HEK293 (cell line): ENCODE measurements around the gene NEK11.

Source experiments
- CTCF ChIP-seq: fragments of 450-650 bp; formaldehyde crosslinking; IDR thresholded peaks from 2 replicates; pipeline ENCODE4 v1.5.1; 2016; ENCODE audit warnings: missing biosample characterization, missing genetic modification characterization
- EGR2 ChIP-seq: fragments of 450-650 bp; formaldehyde crosslinking; IDR thresholded peaks from 2 replicates; pipeline ENCODE4 v1.5.1; 2016; ENCODE audit warnings: low read depth, missing biosample characterization, missing genetic modification characterization
- GLI4 ChIP-seq: fragments of 450-650 bp; formaldehyde crosslinking; IDR thresholded peaks from 2 replicates; pipeline ENCODE4 v1.5.1; 2016; ENCODE audit warnings: missing biosample characterization, missing genetic modification characterization
- HIC1 ChIP-seq: fragments of 450-650 bp; formaldehyde crosslinking; IDR thresholded peaks from 2 replicates; pipeline ENCODE4 v1.5.1; 2016; ENCODE audit warnings: missing biosample characterization, missing genetic modification characterization
- TCF7L2 ChIP-seq: IDR thresholded peaks from 2 replicates; pipeline ENCODE4 v1.6.1; 2011; ENCODE audit warnings: low read depth, mild to moderate bottlenecking, inconsistent platforms, low read length, moderate library complexity, borderline replicate concordance
- YY1 ChIP-seq: fragments of 450-650 bp; formaldehyde crosslinking; IDR thresholded peaks from 2 replicates; pipeline ENCODE4 v1.5.1; 2018; ENCODE audit warnings: missing biosample characterization, missing genetic modification characterization
- ZNF114 ChIP-seq: fragments of 450-650 bp; formaldehyde crosslinking; IDR thresholded peaks from 2 replicates; pipeline ENCODE4 v1.5.0; 2017; ENCODE audit warnings: missing biosample characterization, missing genetic modification characterization
- ZNF175 ChIP-seq: fragments of 450-650 bp; formaldehyde crosslinking; IDR thresholded peaks from 2 replicates; pipeline ENCODE4 v1.5.1; 2016; ENCODE audit warnings: missing biosample characterization, missing genetic modification characterization
- ZNF274 ChIP-seq, 2 experiments: fragments of 200-500 bp in 1 of 2; fragments of 450-650 bp in 1 of 2; sonication (Bioruptor generic) in 1 of 2; formaldehyde crosslinking in 1 of 2; IDR thresholded peaks; 2 replicates each; pipeline versions ENCODE4 v1.5.1 to v1.6.1; 2014 to 2016; ENCODE audit warnings: borderline replicate concordance in 1 of 2, inconsistent platforms in 1 of 2, low read length in 1 of 2, missing biosample characterization in 1 of 2, missing genetic modification characterization in 1 of 2
- ZNF302 ChIP-seq: fragments of 450-650 bp; formaldehyde crosslinking; IDR thresholded peaks from 2 replicates; pipeline ENCODE4 v1.5.1; 2016; ENCODE audit warnings: missing biosample characterization, missing genetic modification characterization, low read depth
- ZNF747 ChIP-seq: fragments of 450-650 bp; formaldehyde crosslinking; IDR thresholded peaks from 2 replicates; pipeline ENCODE4 v1.5.1; 2016; ENCODE audit warnings: missing biosample characterization, missing genetic modification characterization
- ZSCAN18 ChIP-seq: fragments of 450-650 bp; formaldehyde crosslinking; IDR thresholded peaks from 2 replicates; pipeline ENCODE4 v1.5.1; 2016; ENCODE audit warnings: missing biosample characterization, missing genetic modification characterization
- TF ChIP-seq, protein P1 (sequence below): fragments of 450-650 bp; formaldehyde crosslinking; IDR thresholded peaks from 2 replicates; pipeline ENCODE4 v1.5.1; 2016; ENCODE audit warnings: missing biosample characterization, missing genetic modification characterization
- TF ChIP-seq, protein P2 (sequence below): fragments of 450-650 bp; formaldehyde crosslinking; IDR thresholded peaks from 2 replicates; pipeline ENCODE4 v1.5.1; 2016; ENCODE audit warnings: missing biosample characterization, missing genetic modification characterization, borderline replicate concordance

GRCh38 chr3:131141770-131142169 is 115.1 kb downstream of the NEK11 start:
- TF ChIP-seq ZNF302 (tag by site-specific recombination) (no peak), GLI4 (tag by site-specific recombination) (no peak), ZSCAN18 (tag by site-specific recombination) (no peak), YY1 (no peak), CTCF (no peak), HIC1 (tag by site-specific recombination) (no peak), EGR2 (tag by site-specific recombination) (no peak), ZNF175 (no peak), ZNF747 (tag by site-specific recombination) (no peak), ZNF114 (tag by site-specific recombination) (no peak), TCF7L2 (no peak), ZNF274 (IDR thresholded peaks at IDR 0.05; ENCODE audit: low read length) (no peak), ZNF274 (tag by site-specific recombination; IDR thresholded peaks at IDR 0.05; ENCODE audit: borderline replicate concordance) (no peak)
- TF ChIP-seq, protein P1, sequence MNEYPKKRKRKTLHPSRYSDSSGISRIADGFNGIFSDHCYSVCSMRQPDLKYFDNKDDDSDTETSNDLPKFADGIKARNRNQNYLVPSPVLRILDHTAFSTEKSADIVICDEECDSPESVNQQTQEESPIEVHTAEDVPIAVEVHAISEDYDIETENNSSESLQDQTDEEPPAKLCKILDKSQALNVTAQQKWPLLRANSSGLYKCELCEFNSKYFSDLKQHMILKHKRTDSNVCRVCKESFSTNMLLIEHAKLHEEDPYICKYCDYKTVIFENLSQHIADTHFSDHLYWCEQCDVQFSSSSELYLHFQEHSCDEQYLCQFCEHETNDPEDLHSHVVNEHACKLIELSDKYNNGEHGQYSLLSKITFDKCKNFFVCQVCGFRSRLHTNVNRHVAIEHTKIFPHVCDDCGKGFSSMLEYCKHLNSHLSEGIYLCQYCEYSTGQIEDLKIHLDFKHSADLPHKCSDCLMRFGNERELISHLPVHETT (tag by site-specific recombination), result no peak
- TF ChIP-seq, protein P2, sequence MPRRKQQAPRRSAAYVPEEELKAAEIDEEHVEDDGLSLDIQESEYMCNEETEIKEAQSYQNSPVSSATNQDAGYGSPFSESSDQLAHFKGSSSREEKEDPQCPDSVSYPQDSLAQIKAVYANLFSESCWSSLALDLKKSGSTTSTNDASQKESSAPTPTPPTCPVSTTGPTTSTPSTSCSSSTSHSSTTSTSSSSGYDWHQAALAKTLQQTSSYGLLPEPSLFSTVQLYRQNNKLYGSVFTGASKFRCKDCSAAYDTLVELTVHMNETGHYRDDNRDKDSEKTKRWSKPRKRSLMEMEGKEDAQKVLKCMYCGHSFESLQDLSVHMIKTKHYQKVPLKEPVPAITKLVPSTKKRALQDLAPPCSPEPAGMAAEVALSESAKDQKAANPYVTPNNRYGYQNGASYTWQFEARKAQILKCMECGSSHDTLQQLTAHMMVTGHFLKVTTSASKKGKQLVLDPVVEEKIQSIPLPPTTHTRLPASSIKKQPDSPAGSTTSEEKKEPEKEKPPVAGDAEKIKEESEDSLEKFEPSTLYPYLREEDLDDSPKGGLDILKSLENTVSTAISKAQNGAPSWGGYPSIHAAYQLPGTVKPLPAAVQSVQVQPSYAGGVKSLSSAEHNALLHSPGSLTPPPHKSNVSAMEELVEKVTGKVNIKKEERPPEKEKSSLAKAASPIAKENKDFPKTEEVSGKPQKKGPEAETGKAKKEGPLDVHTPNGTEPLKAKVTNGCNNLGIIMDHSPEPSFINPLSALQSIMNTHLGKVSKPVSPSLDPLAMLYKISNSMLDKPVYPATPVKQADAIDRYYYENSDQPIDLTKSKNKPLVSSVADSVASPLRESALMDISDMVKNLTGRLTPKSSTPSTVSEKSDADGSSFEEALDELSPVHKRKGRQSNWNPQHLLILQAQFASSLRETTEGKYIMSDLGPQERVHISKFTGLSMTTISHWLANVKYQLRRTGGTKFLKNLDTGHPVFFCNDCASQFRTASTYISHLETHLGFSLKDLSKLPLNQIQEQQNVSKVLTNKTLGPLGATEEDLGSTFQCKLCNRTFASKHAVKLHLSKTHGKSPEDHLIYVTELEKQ (tag by site-specific recombination), result no peak
